ENCODE measurements around the gene AP3M1.

AP3M1 gene

DNA sequence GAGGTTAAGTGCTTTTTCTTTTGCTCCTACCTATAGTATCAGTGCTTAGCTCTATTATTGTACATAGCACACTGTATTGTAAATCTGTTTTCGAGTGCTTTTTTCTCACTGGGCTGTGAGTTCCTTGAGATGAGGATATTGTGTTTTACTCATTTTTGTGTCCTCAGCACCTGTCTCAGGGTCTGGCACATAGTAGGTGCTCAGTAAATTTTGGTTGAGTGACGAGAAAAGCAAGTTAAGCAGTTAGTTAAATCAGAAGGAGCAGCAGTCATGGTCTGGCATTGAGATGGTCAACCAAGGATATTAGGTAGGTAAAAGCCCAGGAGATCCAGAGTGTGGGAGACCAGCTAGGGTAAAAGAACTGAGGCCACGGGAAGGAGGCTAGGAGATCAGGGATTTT lies 51.2 kb downstream of the AP3M1 start:
- H3K36me3 ChIP-seq (ENCODE audit: control insufficient read depth, insufficient read depth, low read length), result peaks cover 3% of the 10 kb centered on the region; the same call in 1 of the 2 replicates
- H3K4me3 ChIP-seq (replicated peaks; ENCODE audit: low read depth, low read length), result no peak overlapping the region

DNA sequence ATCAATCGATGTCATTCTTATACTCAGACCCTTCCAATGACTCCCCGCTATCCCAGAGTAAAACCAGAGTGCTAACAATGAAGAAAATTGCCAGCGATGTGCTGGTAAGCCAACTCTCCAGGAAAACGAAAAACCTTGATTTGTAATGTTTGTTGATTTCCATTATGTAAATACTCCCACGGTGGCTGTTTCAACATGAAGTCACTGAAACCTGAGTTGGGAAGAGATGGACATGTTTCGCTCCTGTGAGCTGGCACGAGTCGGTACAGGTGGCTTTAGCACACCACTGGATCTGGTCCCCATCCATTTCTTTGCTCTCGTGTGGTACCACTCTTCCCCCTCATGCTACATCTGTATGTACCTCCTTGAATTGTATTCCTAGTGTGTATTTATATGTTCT lies 52.9 kb downstream of the AP3M1 start:
- Histone ChIP-seq H3K4me3 (replicated peaks; ENCODE audit: low read depth, low read length) (no peak overlapping the region), H3K36me3 (ENCODE audit: control insufficient read depth, insufficient read depth, low read length) (peaks cover 3% of the 10 kb centered on the region; the same call in 1 of the 2 replicates), H3K27me3 (replicated peaks; ENCODE audit: control insufficient read depth, insufficient read depth, low read length) (no peaks in the 10 kb centered on the region)
- TF ChIP-seq, protein P1, sequence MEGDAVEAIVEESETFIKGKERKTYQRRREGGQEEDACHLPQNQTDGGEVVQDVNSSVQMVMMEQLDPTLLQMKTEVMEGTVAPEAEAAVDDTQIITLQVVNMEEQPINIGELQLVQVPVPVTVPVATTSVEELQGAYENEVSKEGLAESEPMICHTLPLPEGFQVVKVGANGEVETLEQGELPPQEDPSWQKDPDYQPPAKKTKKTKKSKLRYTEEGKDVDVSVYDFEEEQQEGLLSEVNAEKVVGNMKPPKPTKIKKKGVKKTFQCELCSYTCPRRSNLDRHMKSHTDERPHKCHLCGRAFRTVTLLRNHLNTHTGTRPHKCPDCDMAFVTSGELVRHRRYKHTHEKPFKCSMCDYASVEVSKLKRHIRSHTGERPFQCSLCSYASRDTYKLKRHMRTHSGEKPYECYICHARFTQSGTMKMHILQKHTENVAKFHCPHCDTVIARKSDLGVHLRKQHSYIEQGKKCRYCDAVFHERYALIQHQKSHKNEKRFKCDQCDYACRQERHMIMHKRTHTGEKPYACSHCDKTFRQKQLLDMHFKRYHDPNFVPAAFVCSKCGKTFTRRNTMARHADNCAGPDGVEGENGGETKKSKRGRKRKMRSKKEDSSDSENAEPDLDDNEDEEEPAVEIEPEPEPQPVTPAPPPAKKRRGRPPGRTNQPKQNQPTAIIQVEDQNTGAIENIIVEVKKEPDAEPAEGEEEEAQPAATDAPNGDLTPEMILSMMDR (IDR thresholded peaks at IDR 0.05; ENCODE audit: insufficient read depth, low read length, poor library complexity, severe bottlenecking), result no peak
- no peak for DNase-seq (ENCODE audit: extremely low read depth, insufficient read length)

More for the DNA sequence above, 51.2 kb downstream of the AP3M1 start:
- H3K27me3 ChIP-seq (replicated peaks; ENCODE audit: control insufficient read depth, insufficient read depth, low read length), result no peaks in the 10 kb centered on the region
- no peak for DNase-seq (ENCODE audit: extremely low read depth, insufficient read length)
- TF ChIP-seq, protein P1 (IDR thresholded peaks at IDR 0.05; ENCODE audit: insufficient read depth, low read length, poor library complexity, severe bottlenecking), result no peak

DNA sequence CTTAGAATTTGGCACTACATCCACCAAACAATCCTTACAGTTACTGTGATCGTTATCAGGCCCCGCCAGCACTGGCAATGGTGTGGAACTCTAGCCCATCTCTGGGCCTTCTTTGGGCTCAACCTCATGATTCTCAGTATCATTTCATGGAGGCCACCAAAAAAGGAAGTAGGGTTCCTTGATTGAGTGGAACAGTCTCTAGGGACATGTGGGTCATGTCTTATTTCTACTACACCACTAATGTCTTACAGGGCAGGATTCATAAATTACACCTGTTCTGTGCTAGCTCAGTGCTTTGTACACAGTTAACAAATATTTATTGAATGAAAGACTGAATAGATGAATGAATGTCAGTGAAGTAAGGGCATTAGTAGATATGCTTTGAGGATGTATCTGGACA lies 53.9 kb downstream of the AP3M1 start:
- Histone ChIP-seq H3K27me3 (replicated peaks; ENCODE audit: control insufficient read depth, insufficient read depth, low read length) (no peaks in the 10 kb centered on the region), H3K36me3 (ENCODE audit: control insufficient read depth, insufficient read depth, low read length) (peaks cover 3% of the 10 kb centered on the region; the same call in 1 of the 2 replicates), H3K4me3 (replicated peaks; ENCODE audit: low read depth, low read length) (no peak overlapping the region)
- DNase-seq (ENCODE audit: extremely low read depth, insufficient read length), result peak; percentile 60
- TF ChIP-seq, protein P1 (IDR thresholded peaks at IDR 0.05; ENCODE audit: insufficient read depth, low read length, poor library complexity, severe bottlenecking), result no peak

DNA sequence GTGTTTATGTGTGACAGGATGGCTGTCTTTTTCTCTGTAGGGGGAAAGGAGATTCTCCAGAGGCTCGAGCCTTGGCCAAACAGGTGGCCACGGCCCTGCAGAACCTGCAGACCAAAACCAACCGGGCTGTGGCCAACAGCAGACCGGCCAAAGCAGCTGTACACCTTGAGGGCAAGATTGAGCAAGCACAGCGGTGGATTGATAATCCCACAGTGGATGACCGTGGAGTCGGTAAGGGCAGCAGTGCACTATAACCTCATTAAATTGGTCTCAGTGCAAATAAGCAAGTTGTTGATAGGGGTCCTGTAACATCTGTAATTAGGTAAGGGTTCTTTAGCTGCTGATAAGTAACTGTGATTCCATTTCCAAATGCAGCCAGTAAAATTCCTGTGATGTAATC lies 56.4 kb downstream of the AP3M1 start:
- TF ChIP-seq, protein P1 (IDR thresholded peaks at IDR 0.05; ENCODE audit: insufficient read depth, low read length, poor library complexity, severe bottlenecking), result no peak
- Histone ChIP-seq H3K4me3 (replicated peaks; ENCODE audit: low read depth, low read length) (no peak overlapping the region), H3K27me3 (replicated peaks; ENCODE audit: control insufficient read depth, insufficient read depth, low read length) (no peaks in the 10 kb centered on the region), H3K36me3 (ENCODE audit: control insufficient read depth, insufficient read depth, low read length) (peaks cover 3% of the 10 kb centered on the region; the same call in 1 of the 2 replicates)
- DNase-seq (ENCODE audit: extremely low read depth, insufficient read length), result no peak

DNA sequence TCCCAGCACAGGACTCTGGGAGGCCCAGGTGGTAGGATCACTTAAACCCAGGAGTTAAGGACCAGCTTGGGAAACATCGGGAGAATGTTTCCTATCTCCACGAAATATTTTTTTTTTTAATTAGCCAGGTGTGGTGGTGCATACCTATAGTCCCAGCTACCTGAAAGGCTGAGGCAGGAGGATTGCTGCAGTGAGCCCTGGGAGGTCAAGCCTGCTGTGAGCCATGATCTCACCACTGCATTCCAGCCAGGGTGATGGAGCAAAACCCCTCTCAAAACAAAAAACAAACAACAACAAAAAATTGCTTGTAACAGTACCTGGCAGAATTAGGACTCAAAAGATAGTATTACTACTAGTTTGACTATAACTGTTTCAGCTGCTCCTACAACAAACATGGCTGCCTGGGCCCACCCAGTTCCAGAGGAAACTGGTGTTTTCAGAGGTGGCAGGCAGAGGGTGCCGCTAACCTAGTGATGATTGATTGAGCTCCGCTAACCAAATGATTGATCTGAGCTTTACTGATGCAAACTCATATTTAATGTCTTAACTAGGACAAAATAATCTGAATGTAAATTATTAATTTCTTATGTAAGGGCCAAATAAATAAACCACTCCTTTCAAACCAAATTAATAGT lies 57.0 kb downstream of the AP3M1 start:
- no peak for DNase-seq (ENCODE audit: extremely low read depth, insufficient read length)
- no peaks in the 10 kb centered on the region for H3K27me3 ChIP-seq (replicated peaks; ENCODE audit: control insufficient read depth, insufficient read depth, low read length)
- H3K36me3 ChIP-seq (ENCODE audit: control insufficient read depth, insufficient read depth, low read length), result peaks cover 3% of the 10 kb centered on the region; the same call in 1 of the 2 replicates
- H3K4me3 ChIP-seq (replicated peaks; ENCODE audit: low read depth, low read length), result no peak overlapping the region
- TF ChIP-seq, protein P1 (IDR thresholded peaks at IDR 0.05; ENCODE audit: insufficient read depth, low read length, poor library complexity, severe bottlenecking), result no peak

Data from GM06990 (cell line).